ENCODE data around the gene FN3KRP.

Gene FN3KRP

GRCh38 chr17:82687375-82687861 lies 29.1 kb upstream of the FN3KRP start:
- DNase-seq = no peak

- DNase-seq = no peak
These were observed 28.6 kb upstream of the FN3KRP start for GRCh38 chr17:82687871-82688270.

GRCh38 chr17:82689077-82689476 lies 27.4 kb upstream of the FN3KRP start:
- DNase-seq = no peak

- no peak for DNase-seq
These were observed 25.6 kb upstream of the FN3KRP start for GRCh38 chr17:82690786-82691489.

GRCh38 chr17:82691714-82692113 lies 24.8 kb upstream of the FN3KRP start:
- DNase-seq = no peak

GRCh38 chr17:82692268-82692667 lies 24.2 kb upstream of the FN3KRP start:
- no peak for DNase-seq

- no peak for DNase-seq
These were observed 23.2 kb upstream of the FN3KRP start for GRCh38 chr17:82693168-82693867.

GRCh38 chr17:82694647-82695046 lies 21.9 kb upstream of the FN3KRP start:
- no peak for DNase-seq

- no peak for DNase-seq
These were observed 20.2 kb upstream of the FN3KRP start for GRCh38 chr17:82696259-82696658.

GRCh38 chr17:82696916-82697807 lies 19.3 kb upstream of the FN3KRP start:
- no peak for DNase-seq

GRCh38 chr17:82697808-82698064 lies 18.8 kb upstream of the FN3KRP start:
- no peak for DNase-seq

- peak; percentile 99 for DNase-seq
These were observed 18.2 kb upstream of the FN3KRP start, which contains the start of gene RAB40B for GRCh38 chr17:82698065-82698973. TSS of gene RAB40B (minus strand) at chr17:82698698. CDS start at chr17:82698596, 102 bp downstream.

- no peak for DNase-seq
These were observed 17.5 kb upstream of the FN3KRP start for GRCh38 chr17:82698974-82699442.

- DNase-seq = no peak
These were observed 17.0 kb upstream of the FN3KRP start for GRCh38 chr17:82699551-82699950.

- DNase-seq = peak; percentile 57
These were observed 14.1 kb upstream of the FN3KRP start for GRCh38 chr17:82702231-82702927.

- no peak for DNase-seq
These were observed 13.3 kb upstream of the FN3KRP start for GRCh38 chr17:82703036-82703745.

GRCh38 chr17:82703935-82704865 lies 12.3 kb upstream of the FN3KRP start:
- DNase-seq = no peak

GRCh38 chr17:82704886-82705285 lies 11.6 kb upstream of the FN3KRP start:
- no peak for DNase-seq

GRCh38 chr17:82705756-82706155 lies 10.8 kb upstream of the FN3KRP start:
- no peak for DNase-seq
